Measurements from ENCODE around the gene LRMDA.
"Not testable (repeated sequence)": the region's sequence is repeated elsewhere in the genome, so short reads cannot be mapped to it uniquely, and the experiment has no call there.

Gene LRMDA

GRCh38 chr10:75589895-75590654, 158.7 kb downstream of the LRMDA start:
- DNase-seq (ENCODE audit: low read depth), result no peak

- no peak for DNase-seq (ENCODE audit: low read depth)
These were observed 160.8 kb downstream of the LRMDA start for GRCh38 chr10:75592151-75592787.

GRCh38 chr10:75592791-75593643, 161.6 kb downstream of the LRMDA start:
- no peak for DNase-seq (ENCODE audit: low read depth)

- no peak for DNase-seq (ENCODE audit: low read depth)
These were observed 162.5 kb downstream of the LRMDA start for GRCh38 chr10:75593692-75594556.

GRCh38 chr10:75596930-75597620, 165.7 kb downstream of the LRMDA start:
- DNase-seq (ENCODE audit: low read depth), result no peak

- DNase-seq (ENCODE audit: low read depth), result no peak
These were observed 166.5 kb downstream of the LRMDA start for GRCh38 chr10:75597773-75598440.

- no peak for DNase-seq (ENCODE audit: low read depth)
These were observed 167.6 kb downstream of the LRMDA start for GRCh38 chr10:75598998-75599397.

GRCh38 chr10:75599875-75600648, 168.6 kb downstream of the LRMDA start:
- no peak for DNase-seq (ENCODE audit: low read depth)

GRCh38 chr10:75600833-75601232, 169.4 kb downstream of the LRMDA start:
- DNase-seq (ENCODE audit: low read depth), result no peak

GRCh38 chr10:75602341-75602740, 170.9 kb downstream of the LRMDA start:
- DNase-seq (ENCODE audit: low read depth), result no peak

- DNase-seq (ENCODE audit: low read depth), result no peak
These were observed 173.7 kb downstream of the LRMDA start for GRCh38 chr10:75605096-75605495.

GRCh38 chr10:75605795-75606194, 174.4 kb downstream of the LRMDA start:
- not testable (repeated sequence) for DNase-seq (ENCODE audit: low read depth)

- no peak for DNase-seq (ENCODE audit: low read depth)
These were observed 174.9 kb downstream of the LRMDA start for GRCh38 chr10:75606203-75606779.

- DNase-seq (ENCODE audit: low read depth), result no peak
These were observed 176.2 kb downstream of the LRMDA start for GRCh38 chr10:75607576-75607975.

GRCh38 chr10:75610183-75610582, 178.8 kb downstream of the LRMDA start:
- no peak for DNase-seq (ENCODE audit: low read depth)

GRCh38 chr10:75611172-75611992, 180.0 kb downstream of the LRMDA start:
- no peak for DNase-seq (ENCODE audit: low read depth)

- DNase-seq (ENCODE audit: low read depth), result no peak
These were observed 180.6 kb downstream of the LRMDA start for GRCh38 chr10:75611993-75612372.

GRCh38 chr10:75612904-75613684, 181.7 kb downstream of the LRMDA start:
- DNase-seq (ENCODE audit: low read depth), result no peak

Data from stimulated activated CD4-positive, alpha-beta T cell treated with anti-CD3 and anti-CD28 coated beads, Interleukin-2, amount 100 ng/mL, for 4 hours (primary cell).